ENCODE data around the gene CADM1.

CADM1 gene

DNA sequence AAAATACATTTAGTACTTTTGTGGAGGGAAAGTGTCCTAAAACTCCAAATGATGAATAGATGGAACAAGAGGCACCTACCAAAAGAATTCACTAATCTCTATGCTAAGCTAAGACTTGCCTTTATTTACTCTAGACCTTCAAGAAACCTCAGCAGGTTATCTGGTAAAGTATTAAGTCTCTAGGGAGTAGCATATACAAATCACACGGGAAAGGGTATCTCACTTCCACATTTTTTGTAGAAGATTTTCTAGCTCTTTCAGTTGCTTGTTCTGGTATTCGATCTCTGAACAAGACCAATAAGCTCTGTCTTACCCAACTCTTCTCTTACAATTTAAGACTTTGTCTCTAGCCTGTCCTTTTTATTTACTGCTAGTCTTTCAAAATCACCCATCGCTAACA, 18.1 kb upstream of the CADM1 start:
- Histone ChIP-seq H3K4me3 (ENCODE audit: low read depth in 1 of 2, low read length in 2 of 2) (no peak overlapping the region), H2AFZ (ENCODE audit: low read depth, low read length) (no peak overlapping the region), H3K9ac (ENCODE audit: low read depth, low read length) (no peak overlapping the region), H3K4me2 (ENCODE audit: insufficient read depth, low read length) (no peak overlapping the region), H3K36me3 (ENCODE audit: insufficient read depth, low read length) (no peaks in the 10 kb centered on the region), H3K27ac (ENCODE audit: low read length) (no peak overlapping the region), H4K20me1 (ENCODE audit: insufficient read depth, low read length) (no peaks in the 10 kb centered on the region), H3K79me2 (ENCODE audit: insufficient read depth, low read length) (no peaks in the 10 kb centered on the region), H3K4me1 (ENCODE audit: insufficient read depth, low read length) (no peaks in the 10 kb centered on the region), H3K9me3 (ENCODE audit: insufficient read depth, low read length, severe bottlenecking) (no peaks in the 10 kb centered on the region), H3K27me3 (ENCODE audit: insufficient read depth, low read length, poor library complexity) (peaks cover 2% of the 10 kb centered on the region)
- no peak for ATAC-seq (ENCODE audit: insufficient read depth, low read depth)
- no peak for DNase-seq
- no peak for TF ChIP-seq EZH2 (IDR thresholded peaks at IDR 0.05; ENCODE audit: borderline replicate concordance, low read depth, low read length, severe bottlenecking)
- TF ChIP-seq, protein P1, sequence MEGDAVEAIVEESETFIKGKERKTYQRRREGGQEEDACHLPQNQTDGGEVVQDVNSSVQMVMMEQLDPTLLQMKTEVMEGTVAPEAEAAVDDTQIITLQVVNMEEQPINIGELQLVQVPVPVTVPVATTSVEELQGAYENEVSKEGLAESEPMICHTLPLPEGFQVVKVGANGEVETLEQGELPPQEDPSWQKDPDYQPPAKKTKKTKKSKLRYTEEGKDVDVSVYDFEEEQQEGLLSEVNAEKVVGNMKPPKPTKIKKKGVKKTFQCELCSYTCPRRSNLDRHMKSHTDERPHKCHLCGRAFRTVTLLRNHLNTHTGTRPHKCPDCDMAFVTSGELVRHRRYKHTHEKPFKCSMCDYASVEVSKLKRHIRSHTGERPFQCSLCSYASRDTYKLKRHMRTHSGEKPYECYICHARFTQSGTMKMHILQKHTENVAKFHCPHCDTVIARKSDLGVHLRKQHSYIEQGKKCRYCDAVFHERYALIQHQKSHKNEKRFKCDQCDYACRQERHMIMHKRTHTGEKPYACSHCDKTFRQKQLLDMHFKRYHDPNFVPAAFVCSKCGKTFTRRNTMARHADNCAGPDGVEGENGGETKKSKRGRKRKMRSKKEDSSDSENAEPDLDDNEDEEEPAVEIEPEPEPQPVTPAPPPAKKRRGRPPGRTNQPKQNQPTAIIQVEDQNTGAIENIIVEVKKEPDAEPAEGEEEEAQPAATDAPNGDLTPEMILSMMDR (IDR thresholded peaks at IDR 0.05; ENCODE audit: borderline replicate concordance, extremely low read depth, low read length, poor library complexity, severe bottlenecking): no peak

DNA sequence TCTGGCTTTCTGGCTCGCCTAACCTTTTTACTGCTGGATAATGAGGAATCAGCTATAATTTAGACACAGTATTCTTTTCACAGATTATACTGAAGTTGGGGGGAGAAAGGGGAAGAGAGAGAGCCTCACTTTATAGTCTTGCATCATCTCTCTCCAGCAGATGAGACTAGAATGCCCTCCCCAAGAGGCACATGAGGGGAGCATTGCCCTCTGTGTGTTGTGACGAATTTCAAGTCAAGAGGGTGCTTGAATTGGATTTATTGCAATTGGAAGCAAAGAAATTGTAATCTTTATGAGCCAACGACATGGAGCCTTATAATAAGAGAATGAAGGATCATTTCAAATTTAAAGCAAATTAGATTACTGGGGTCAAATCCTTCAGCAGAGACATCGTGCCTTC, 17.6 kb upstream of the CADM1 start:
- Histone ChIP-seq H4K20me1 (ENCODE audit: insufficient read depth, low read length) (no peaks in the 10 kb centered on the region), H3K27ac (ENCODE audit: low read length) (no peak overlapping the region), H3K4me1 (ENCODE audit: insufficient read depth, low read length) (no peaks in the 10 kb centered on the region), H2AFZ (ENCODE audit: low read depth, low read length) (no peak overlapping the region), H3K36me3 (ENCODE audit: insufficient read depth, low read length) (no peaks in the 10 kb centered on the region), H3K27me3 (ENCODE audit: insufficient read depth, low read length, poor library complexity) (peaks cover 2% of the 10 kb centered on the region), H3K9me3 (ENCODE audit: insufficient read depth, low read length, severe bottlenecking) (no peaks in the 10 kb centered on the region), H3K4me2 (ENCODE audit: insufficient read depth, low read length) (no peak overlapping the region), H3K4me3 (ENCODE audit: low read depth in 1 of 2, low read length in 2 of 2) (no peak overlapping the region), H3K79me2 (ENCODE audit: insufficient read depth, low read length) (no peaks in the 10 kb centered on the region), H3K9ac (ENCODE audit: low read depth, low read length) (no peak overlapping the region)
- DNase-seq (no peak), ATAC-seq (ENCODE audit: insufficient read depth, low read depth) (no peak)
- no peak for TF ChIP-seq EZH2 (IDR thresholded peaks at IDR 0.05; ENCODE audit: borderline replicate concordance, low read depth, low read length, severe bottlenecking)
- TF ChIP-seq, protein P1 (IDR thresholded peaks at IDR 0.05; ENCODE audit: borderline replicate concordance, extremely low read depth, low read length, poor library complexity, severe bottlenecking): no peak

DNA sequence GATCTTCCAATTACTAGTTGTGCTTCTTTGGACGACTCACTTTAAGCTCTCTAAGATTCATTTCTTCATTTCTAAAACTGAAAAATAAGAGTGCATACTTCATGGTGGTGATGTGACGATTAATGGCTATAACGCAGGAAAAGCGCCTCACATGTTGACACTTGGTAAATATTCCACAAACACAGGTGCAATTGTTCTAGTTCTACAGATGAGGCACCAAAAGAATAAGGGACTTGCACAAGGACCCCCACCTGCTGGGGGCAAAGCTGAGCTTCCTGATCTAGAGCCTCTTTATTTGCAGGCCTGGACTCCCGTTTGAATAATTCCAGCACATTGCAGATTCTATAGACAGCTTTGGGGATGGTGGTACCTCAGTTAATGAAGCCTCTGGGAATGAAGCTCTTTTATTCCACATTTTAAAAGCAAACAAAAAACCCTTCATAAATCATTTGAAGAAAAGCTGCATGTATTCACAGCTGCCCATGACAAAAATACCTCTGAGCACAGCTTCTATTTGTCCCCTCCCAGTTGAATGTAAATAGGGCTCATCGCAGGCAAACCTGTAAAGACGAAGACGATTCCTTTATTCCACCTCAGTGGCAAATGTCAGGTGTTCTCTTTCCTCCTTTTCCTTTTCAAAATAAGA, 14.9 kb upstream of the CADM1 start:
- TF ChIP-seq, protein P1 (IDR thresholded peaks at IDR 0.05; ENCODE audit: borderline replicate concordance, extremely low read depth, low read length, poor library complexity, severe bottlenecking): no peak
- no peak for TF ChIP-seq EZH2 (IDR thresholded peaks at IDR 0.05; ENCODE audit: borderline replicate concordance, low read depth, low read length, severe bottlenecking)
- ATAC-seq (ENCODE audit: insufficient read depth, low read depth) (no peak), DNase-seq (no peak)
- Histone ChIP-seq H3K9me3 (ENCODE audit: insufficient read depth, low read length, severe bottlenecking) (no peaks in the 10 kb centered on the region), H2AFZ (ENCODE audit: low read depth, low read length) (no peak overlapping the region), H4K20me1 (ENCODE audit: insufficient read depth, low read length) (no peaks in the 10 kb centered on the region), H3K27ac (ENCODE audit: low read length) (no peak overlapping the region), H3K4me3 (ENCODE audit: low read depth in 1 of 2, low read length in 2 of 2) (no peak overlapping the region), H3K36me3 (ENCODE audit: insufficient read depth, low read length) (no peaks in the 10 kb centered on the region), H3K4me2 (ENCODE audit: insufficient read depth, low read length) (no peak overlapping the region), H3K4me1 (ENCODE audit: insufficient read depth, low read length) (no peaks in the 10 kb centered on the region), H3K27me3 (ENCODE audit: insufficient read depth, low read length, poor library complexity) (peaks cover 2% of the 10 kb centered on the region), H3K79me2 (ENCODE audit: insufficient read depth, low read length) (no peaks in the 10 kb centered on the region), H3K9ac (ENCODE audit: low read depth, low read length) (no peak overlapping the region)

Measured in DND-41 (cell line).